CD8-positive, alpha-beta memory T cell (primary cell): ENCODE data around the gene CHI3L1. TPM values are rescaled to one million over a fixed set of nuclear protein-coding genes. Genes with fewer than 3 reads are reported as not detected.
A peak's percentile ranks its signal among the peaks of the same experiment; 100 is the strongest.

ENCODE experiments used
- CTCF ChIA-PET: fragments of 350-600 bp; sonication (Branson Sonifier 250); formaldehyde crosslinking; loops from one replicate; lab custom pipeline; 2021; ENCODE audit warnings: antibody characterized with exemption; lab: Charles Lee
- POLR2A ChIA-PET: fragments of 350-600 bp; sonication (Branson Sonifier 250); formaldehyde crosslinking; loops from one replicate; lab custom pipeline; 2021; ENCODE audit warnings: antibody characterized with exemption; lab: Charles Lee
- DNase-seq, 5 donors: peaks; one replicate each; pipeline versions ENCODE4 v3.0.0 to v3.0.0-alpha.2; 2020 to 2022; ENCODE audit warnings: mixed read lengths in 1 of 5
- H3K27ac ChIP-seq: one replicate; pipeline ENCODE4 v1.7.0; 2013; ENCODE audit warnings: low read depth, mild to moderate bottlenecking, low read length, moderate library complexity
- H3K27me3 ChIP-seq: 2 replicates; pipeline ENCODE4 v1.7.0; 2013; ENCODE audit warnings: low read length, mild to moderate bottlenecking; ENCODE audit not compliant: insufficient read depth, poor library complexity, severe bottlenecking
- H3K36me3 ChIP-seq: 2 replicates; pipeline ENCODE4 v1.7.0; 2013; ENCODE audit warnings: mild to moderate bottlenecking, low read length, moderate library complexity; ENCODE audit not compliant: insufficient read depth
- H3K4me1 ChIP-seq: 2 replicates; pipeline ENCODE4 v1.7.0; 2013; ENCODE audit warnings: mild to moderate bottlenecking, low read length, moderate library complexity; ENCODE audit not compliant: insufficient read depth
- H3K4me3 ChIP-seq: 2 replicates; pipeline ENCODE4 v1.7.0; 2013; ENCODE audit warnings: mild to moderate bottlenecking, low read length
- H3K9me3 ChIP-seq: 2 replicates; pipeline ENCODE4 v1.7.0; 2013; ENCODE audit warnings: mild to moderate bottlenecking, low read length
- H3K27ac Mint-ChIP-seq, 8 donors: one replicate each; pipeline ENCODE4 v1.8.0; 2020 to 2021; ENCODE audit warnings: mixed read lengths in 8 of 8, mild to moderate bottlenecking in 6 of 8, inconsistent platforms in 3 of 8, moderate library complexity in 3 of 8
- H3K27me3 Mint-ChIP-seq, 2 donors: one replicate each; pipeline ENCODE4 v1.8.0; 2020 to 2021; ENCODE audit warnings: mixed read lengths in 2 of 2, mild to moderate bottlenecking in 1 of 2, moderate library complexity in 1 of 2
- H3K36me3 Mint-ChIP-seq, 3 donors: one replicate each; pipeline ENCODE4 v1.8.0; 2020 to 2021; ENCODE audit warnings: mixed read lengths in 3 of 3, inconsistent platforms in 1 of 3, mild to moderate bottlenecking in 1 of 3
- H3K4me1 Mint-ChIP-seq, 3 donors: one replicate each; pipeline ENCODE4 v1.8.0; 2020 to 2021; ENCODE audit warnings: mixed read lengths in 3 of 3, inconsistent platforms in 1 of 3, mild to moderate bottlenecking in 1 of 3
- H3K4me3 Mint-ChIP-seq, 7 donors: one replicate each; pipeline ENCODE4 v1.8.0; 2020 to 2021; ENCODE audit warnings: mixed read lengths in 7 of 7, mild to moderate bottlenecking in 6 of 7, moderate library complexity in 4 of 7, inconsistent platforms in 2 of 7
- H3K9me3 Mint-ChIP-seq, 5 donors: one replicate each; pipeline ENCODE4 v1.8.0; 2020 to 2022; ENCODE audit warnings: mixed read lengths in 5 of 5, mild to moderate bottlenecking in 3 of 5, moderate library complexity in 2 of 5, inconsistent platforms in 1 of 5
- polyA plus RNA-seq: library from polyadenylated mRNA; unstranded; fragments of 300-500 nt; fragmentation: Illumina TruSeq; gene quantifications from one replicate; pipeline ENCODE4 v1.2.3, GENCODE V29; 2021
- total RNA-seq, 2 experiments: library from RNA; stranded (reverse); gene quantifications; one replicate each; pipeline ENCODE4 v1.2.3, GENCODE V29; 2021

The CHI3L1 gene
- total and polyA plus RNA-seq, 3 experiments from 2014 or later: not detected

DNA sequence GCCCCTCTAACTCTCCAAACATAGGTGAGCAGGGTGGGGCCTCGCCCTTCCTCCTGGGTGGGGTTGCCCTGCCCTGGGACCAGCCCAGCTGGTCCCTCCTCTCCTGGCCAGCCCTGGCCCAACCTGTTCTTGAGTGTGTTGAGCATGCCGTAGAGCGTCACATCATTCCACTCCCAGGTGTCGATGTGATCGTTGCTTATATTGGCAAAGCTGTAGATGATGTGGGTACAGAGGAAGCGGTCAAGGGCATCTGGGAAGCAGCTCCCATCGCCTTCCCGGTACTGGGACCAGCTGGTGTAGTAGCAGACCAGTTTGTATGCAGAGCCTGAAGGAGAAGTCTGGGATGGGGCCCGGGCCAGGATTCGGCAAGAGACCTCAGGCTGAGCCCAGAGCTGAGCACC lies 1.4 kb downstream of the CHI3L1 start:
- DNase-seq: no peak
- H3K36me3 ChIP-seq: no peaks in the 10 kb centered on the region
- ChIA-PET POLR2A (no interaction called here), CTCF (interaction anchor here (2.0 kb wide), 1 partner anchor 10 kb away, joined by 5 read pairs; no protein-coding TSS in a partner anchor)
- Mint-ChIP-seq H3K9me3 (no peaks in the 10 kb centered on the region), H3K4me1 (no peaks in the 10 kb centered on the region), H3K27me3 (peaks cover 5 to 11% of the 10 kb centered on the region in 2 donors), H3K36me3 (no peaks in the 10 kb centered on the region), H3K27ac (no peak overlapping the region), H3K4me3 (no peak overlapping the region)
- no peak overlapping the region for H3K4me3 ChIP-seq
- H3K27ac ChIP-seq: no peak overlapping the region
- no peaks in the 10 kb centered on the region for H3K9me3 ChIP-seq
- no peaks in the 10 kb centered on the region for H3K27me3 ChIP-seq
- H3K4me1 ChIP-seq: no peaks in the 10 kb centered on the region

DNA sequence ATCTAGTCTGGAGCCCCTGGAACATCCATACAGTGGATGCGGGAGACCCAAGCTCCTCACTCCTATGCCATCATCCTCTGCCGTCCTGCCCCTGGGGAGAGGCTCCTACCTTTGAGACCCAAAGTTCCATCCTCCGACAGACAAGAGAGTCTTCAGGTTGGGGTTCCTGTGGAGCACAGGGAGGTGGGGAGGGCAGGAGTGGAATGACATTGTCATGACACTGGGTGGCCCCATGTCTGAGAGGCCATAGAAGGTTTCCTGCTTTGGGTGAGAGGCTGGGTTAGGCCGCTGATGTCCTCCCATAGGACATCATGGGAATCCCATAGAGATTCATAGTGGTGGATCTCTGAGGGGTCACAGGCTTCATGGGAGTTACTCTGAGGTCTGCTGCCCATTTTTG lies 2.0 kb downstream of the CHI3L1 start:
- Mint-ChIP-seq H3K4me1 (no peaks in the 10 kb centered on the region), H3K36me3 (no peaks in the 10 kb centered on the region), H3K9me3 (no peaks in the 10 kb centered on the region), H3K4me3 (no peak overlapping the region), H3K27me3 (peaks cover 5 to 9% of the 10 kb centered on the region in 2 donors), H3K27ac (no peak overlapping the region)
- ChIA-PET CTCF (interaction anchor here (2.0 kb wide), 1 partner anchor 11 kb away, joined by 5 read pairs; no protein-coding TSS in a partner anchor), POLR2A (no interaction called here)
- no peaks in the 10 kb centered on the region for H3K27me3 ChIP-seq
- H3K36me3 ChIP-seq: no peaks in the 10 kb centered on the region
- H3K4me3 ChIP-seq: no peak overlapping the region
- no peak for DNase-seq
- H3K9me3 ChIP-seq: no peaks in the 10 kb centered on the region
- no peak overlapping the region for H3K27ac ChIP-seq
- no peaks in the 10 kb centered on the region for H3K4me1 ChIP-seq

DNA sequence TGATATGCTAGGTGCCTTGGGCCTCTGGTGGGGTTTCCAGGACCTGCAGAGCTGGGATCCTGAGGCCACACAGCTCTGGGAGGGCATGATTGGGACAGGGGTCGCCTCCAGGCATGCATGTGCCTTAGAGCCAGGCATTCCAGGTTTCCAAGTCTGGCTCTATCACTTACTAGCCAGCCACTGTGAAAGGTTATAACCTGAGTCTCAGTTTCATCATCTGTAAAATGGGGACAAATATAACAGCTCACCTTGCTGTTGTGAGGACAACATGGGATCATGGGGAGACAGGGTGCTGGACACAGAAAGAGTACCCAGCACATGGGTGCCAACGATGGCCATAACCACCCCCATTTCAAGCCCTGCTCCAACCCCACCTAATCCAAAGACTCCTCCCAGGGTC lies 2.7 kb downstream of the CHI3L1 start:
- H3K27me3 Mint-ChIP-seq: peaks cover 6% of the 10 kb centered on the region in 2 donors
- no peaks in the 10 kb centered on the region for H3K36me3 Mint-ChIP-seq
- DNase-seq: no peak
- POLR2A ChIA-PET: no interaction called here
- no peaks in the 10 kb centered on the region for H3K4me1 Mint-ChIP-seq
- Histone ChIP-seq H3K4me3 (no peak overlapping the region), H3K27ac (no peak overlapping the region), H3K4me1 (no peaks in the 10 kb centered on the region), H3K27me3 (no peaks in the 10 kb centered on the region), H3K36me3 (no peaks in the 10 kb centered on the region), H3K9me3 (no peaks in the 10 kb centered on the region)
- H3K27ac Mint-ChIP-seq: no peak overlapping the region
- no peaks in the 10 kb centered on the region for H3K9me3 Mint-ChIP-seq
- CTCF ChIA-PET: no interaction called here
- no peak overlapping the region for H3K4me3 Mint-ChIP-seq

DNA sequence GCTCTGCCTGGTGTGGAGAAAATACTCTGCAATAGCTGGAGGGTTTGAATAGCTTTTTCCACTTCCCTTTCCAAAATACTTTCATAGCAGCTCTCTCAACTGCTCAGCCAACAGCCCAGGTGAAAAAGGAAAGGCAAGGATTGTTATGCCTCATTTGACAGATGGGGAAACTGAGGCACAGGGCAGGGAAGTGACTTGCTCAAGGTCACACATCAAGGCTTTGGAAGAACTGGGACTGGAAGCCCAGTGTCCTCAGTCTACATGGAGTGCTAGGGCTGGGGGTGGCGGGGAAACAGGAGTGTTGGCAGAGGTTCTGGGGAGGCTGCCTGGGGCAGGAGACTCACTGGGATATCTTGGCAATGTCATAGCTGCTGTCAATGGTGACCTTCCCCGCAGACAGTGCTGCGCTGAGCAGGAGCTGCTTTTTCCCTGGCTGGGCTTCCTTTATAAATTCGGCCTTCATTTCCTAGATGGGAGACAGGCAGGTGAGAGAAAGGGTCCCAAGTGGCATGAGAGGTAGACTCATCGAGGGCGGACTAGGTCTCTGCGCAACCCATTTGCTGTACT lies 4.0 kb downstream of the CHI3L1 start:
- no peaks in the 10 kb centered on the region for H3K27me3 ChIP-seq
- DNase-seq: no peak
- Mint-ChIP-seq H3K4me3 (no peak overlapping the region), H3K36me3 (no peaks in the 10 kb centered on the region), H3K27ac (no peak overlapping the region), H3K4me1 (no peaks in the 10 kb centered on the region), H3K27me3 (peaks cover 6 to 12% of the 10 kb centered on the region in 2 donors), H3K9me3 (no peaks in the 10 kb centered on the region)
- H3K4me1 ChIP-seq: no peaks in the 10 kb centered on the region
- H3K36me3 ChIP-seq: no peaks in the 10 kb centered on the region
- no peak overlapping the region for H3K27ac ChIP-seq
- H3K4me3 ChIP-seq: no peak overlapping the region
- ChIA-PET POLR2A (no interaction called here), CTCF (no interaction called here)
- no peaks in the 10 kb centered on the region for H3K9me3 ChIP-seq

DNA sequence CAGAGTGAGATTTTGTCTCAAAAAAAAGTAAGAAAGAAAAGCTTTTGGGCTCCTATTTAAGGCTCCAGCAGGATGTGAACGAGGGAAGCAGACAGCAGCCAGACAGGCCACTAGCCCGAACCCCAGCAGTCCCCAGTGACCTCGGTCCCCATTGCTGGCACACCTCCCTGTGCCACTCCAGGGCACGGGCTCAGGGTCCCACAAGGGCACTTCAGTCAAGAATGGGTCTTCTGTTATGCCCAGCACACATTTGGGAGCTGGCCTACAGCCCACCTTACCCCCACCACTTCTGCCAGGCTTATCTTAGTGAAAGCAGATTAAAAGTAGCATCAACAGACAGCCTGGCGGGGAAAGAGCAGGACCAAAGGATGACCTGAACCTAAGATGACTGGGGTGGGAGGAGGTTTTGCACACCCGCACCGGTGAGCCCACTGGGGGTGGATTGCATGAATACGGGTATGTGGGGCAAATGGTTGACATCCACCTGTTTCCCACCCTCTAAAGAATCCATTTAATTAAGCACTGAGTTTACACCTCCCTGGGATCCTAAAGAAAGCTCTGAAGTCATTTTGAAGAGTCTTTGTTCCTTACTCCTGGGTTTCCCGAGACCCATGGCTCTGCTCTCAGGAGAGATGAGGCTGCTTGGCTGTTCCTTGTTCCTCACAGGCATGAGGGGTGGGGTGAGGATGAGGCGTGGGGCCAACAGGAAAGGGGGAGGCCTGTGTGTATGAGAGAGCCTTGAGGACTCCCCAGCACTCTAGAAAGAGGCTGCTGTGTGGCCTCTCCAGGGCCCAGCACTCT lies 4.7 kb downstream of the CHI3L1 start:
- Histone ChIP-seq H3K36me3 (no peaks in the 10 kb centered on the region), H3K4me1 (no peaks in the 10 kb centered on the region), H3K27ac (no peak overlapping the region), H3K9me3 (no peaks in the 10 kb centered on the region), H3K27me3 (no peaks in the 10 kb centered on the region), H3K4me3 (no peak overlapping the region)
- no peak for DNase-seq
- no peaks in the 10 kb centered on the region for H3K9me3 Mint-ChIP-seq
- no peak overlapping the region for H3K4me3 Mint-ChIP-seq
- ChIA-PET CTCF (no interaction called here), POLR2A (no interaction called here)
- peak overlapping the region in 1 of 8 donors; percentile 13 for H3K27ac Mint-ChIP-seq
- H3K36me3 Mint-ChIP-seq: no peaks in the 10 kb centered on the region
- peaks cover 10 to 18% of the 10 kb centered on the region in 2 donors for H3K27me3 Mint-ChIP-seq
- no peaks in the 10 kb centered on the region for H3K4me1 Mint-ChIP-seq

DNA sequence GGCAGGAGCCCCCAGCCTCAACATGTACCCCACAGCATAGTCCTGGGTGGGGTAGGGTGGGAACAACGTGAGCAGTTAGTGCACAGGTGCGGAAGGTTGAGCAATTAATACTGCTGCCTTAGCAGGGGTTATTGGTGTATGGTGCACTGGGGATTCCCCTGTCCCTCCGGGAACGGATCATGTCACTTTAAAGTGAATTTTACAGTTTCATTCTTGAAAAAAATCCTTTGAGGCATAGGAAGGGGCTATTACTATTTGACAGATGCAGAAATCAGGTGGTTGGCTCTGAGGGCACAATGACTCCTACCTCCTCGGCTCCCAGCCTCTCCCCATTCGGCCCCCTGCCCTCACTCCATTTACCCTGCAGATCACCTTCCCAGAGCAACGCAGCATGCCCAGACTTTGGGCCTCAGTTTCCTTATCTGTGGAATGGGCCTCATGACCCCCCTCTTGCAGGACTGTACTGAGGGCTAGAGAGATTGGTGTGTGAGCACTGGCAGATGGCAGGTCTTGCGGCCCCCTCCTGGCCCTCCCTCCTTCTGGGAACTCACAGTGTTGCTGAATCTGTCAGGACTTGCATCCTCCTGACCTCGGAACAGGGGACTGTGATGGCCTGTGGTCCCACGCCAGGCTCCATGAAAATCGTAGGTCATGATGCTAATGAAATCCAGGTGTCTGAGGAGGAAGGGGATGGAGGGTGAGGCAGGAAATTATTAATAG lies 5.7 kb downstream of the CHI3L1 start:
- Histone ChIP-seq H3K4me1 (no peaks in the 10 kb centered on the region), H3K36me3 (no peaks in the 10 kb centered on the region), H3K9me3 (no peaks in the 10 kb centered on the region), H3K27ac (no peak overlapping the region), H3K27me3 (no peaks in the 10 kb centered on the region), H3K4me3 (no peak overlapping the region)
- Mint-ChIP-seq H3K36me3 (no peaks in the 10 kb centered on the region), H3K27me3 (peaks cover 11 to 23% of the 10 kb centered on the region in 2 donors), H3K4me3 (no peak overlapping the region), H3K27ac (no peak overlapping the region), H3K4me1 (no peaks in the 10 kb centered on the region), H3K9me3 (no peaks in the 10 kb centered on the region)
- ChIA-PET CTCF (no interaction called here), POLR2A (no interaction called here)
- no peak for DNase-seq

DNA sequence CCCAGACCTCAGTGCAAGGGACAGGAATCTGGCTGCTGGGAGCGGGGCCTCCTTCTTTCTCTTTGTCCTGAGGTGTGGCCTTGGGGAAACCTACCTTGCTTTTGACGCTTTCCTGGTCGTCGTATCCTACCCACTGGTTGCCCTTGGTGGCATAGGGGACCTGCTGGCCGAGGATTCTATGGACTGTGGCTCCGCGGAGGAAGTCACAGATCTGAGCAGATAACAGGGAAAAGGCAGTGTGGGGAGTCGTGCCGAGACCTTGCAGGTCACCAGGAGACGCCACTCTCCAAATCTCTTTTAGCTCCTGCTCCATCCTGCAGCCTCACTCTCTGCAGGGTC lies 6.9 kb downstream of the CHI3L1 start:
- ChIA-PET POLR2A (no interaction called here), CTCF (no interaction called here)
- H3K27ac Mint-ChIP-seq: no peak overlapping the region
- Histone ChIP-seq H3K4me1 (no peaks in the 10 kb centered on the region), H3K4me3 (no peak overlapping the region), H3K9me3 (no peaks in the 10 kb centered on the region), H3K27ac (no peak overlapping the region), H3K27me3 (no peaks in the 10 kb centered on the region), H3K36me3 (no peaks in the 10 kb centered on the region)
- no peaks in the 10 kb centered on the region for H3K9me3 Mint-ChIP-seq
- no peaks in the 10 kb centered on the region for H3K36me3 Mint-ChIP-seq
- H3K4me1 Mint-ChIP-seq: no peaks in the 10 kb centered on the region
- DNase-seq: no peak
- H3K4me3 Mint-ChIP-seq: no peak overlapping the region
- peaks cover 11 to 17% of the 10 kb centered on the region in 2 donors for H3K27me3 Mint-ChIP-seq
